SK-N-SH treated with all-trans-retinoic acid at 6 μM for 48 hours (cell line): ENCODE results near the gene TENT4B.

Experiments used
- ATAC-seq: fragments of 200-7000 bp; cut with Tn5 transposase; 3 replicates; pipeline ENCODE4 v1.9.1; 2020; ENCODE audit warnings: mild to moderate bottlenecking, moderate library complexity
- BACH2 ChIP-seq: fragments of 250-450 bp; sonication (Bioruptor Pico); IDR thresholded peaks from 2 replicates; pipeline ENCODE4 v1.9.0; 2021; ENCODE audit warnings: mild to moderate bottlenecking, borderline replicate concordance
- CREB5 ChIP-seq: fragments of 250-450 bp; sonication (Bioruptor Pico); IDR thresholded peaks from 2 replicates; pipeline ENCODE4 v1.5.1; 2020; ENCODE audit warnings: low read depth, mild to moderate bottlenecking, moderate library complexity
- CSRNP3 ChIP-seq: fragments of 250-450 bp; sonication (Bioruptor Pico); IDR thresholded peaks from 2 replicates; pipeline ENCODE4 v1.5.1; 2021; ENCODE audit warnings: mild to moderate bottlenecking, moderate library complexity
- ESRRG ChIP-seq: fragments of 250-450 bp; sonication (Bioruptor Pico); IDR thresholded peaks from 2 replicates; pipeline ENCODE4 v1.6.1; 2021; ENCODE audit warnings: mild to moderate bottlenecking
- ISL1 ChIP-seq: fragments of 250-450 bp; sonication (Bioruptor Pico); IDR thresholded peaks from 2 replicates; pipeline ENCODE4 v2.1.2; 2022; ENCODE audit warnings: mild to moderate bottlenecking, moderate library complexity
- PATZ1 ChIP-seq: fragments of 250-450 bp; sonication (Bioruptor Pico); IDR thresholded peaks from 2 replicates; pipeline ENCODE4 v1.8.0; 2020; ENCODE audit warnings: mild to moderate bottlenecking, moderate library complexity, borderline replicate concordance
- PPARA ChIP-seq: fragments of 250-450 bp; sonication (Bioruptor Pico); IDR thresholded peaks from 2 replicates; pipeline ENCODE4 v1.5.0; 2020; ENCODE audit warnings: mild to moderate bottlenecking, borderline replicate concordance
- RARB ChIP-seq: fragments of 250-450 bp; sonication (Bioruptor Pico); IDR thresholded peaks from 2 replicates; pipeline ENCODE4 v1.8.0; 2021; ENCODE audit warnings: mild to moderate bottlenecking, moderate library complexity
- SNAI2 ChIP-seq: fragments of 250-450 bp; sonication (Bioruptor Pico); IDR thresholded peaks from 2 replicates; pipeline ENCODE4 v1.5.0; 2020; ENCODE audit warnings: mild to moderate bottlenecking, moderate library complexity
- TCF4 ChIP-seq: fragments of 250-450 bp; sonication (Bioruptor Pico); IDR thresholded peaks from 2 replicates; pipeline ENCODE4 v1.8.0; 2021; ENCODE audit warnings: mild to moderate bottlenecking, moderate library complexity, borderline replicate concordance
- TOX ChIP-seq: fragments of 250-450 bp; sonication (Bioruptor Pico); IDR thresholded peaks from 2 replicates; pipeline ENCODE4 v1.8.0; 2021; ENCODE audit warnings: mild to moderate bottlenecking, moderate library complexity, borderline replicate concordance
- TSHZ2 ChIP-seq: fragments of 250-450 bp; sonication (Bioruptor Pico); IDR thresholded peaks from 2 replicates; pipeline ENCODE4 v1.5.0; 2020; ENCODE audit warnings: mild to moderate bottlenecking, moderate library complexity
- ZC3H10 ChIP-seq: fragments of 250-450 bp; sonication (Bioruptor Pico); IDR thresholded peaks from 2 replicates; pipeline ENCODE4 v1.5.1; 2021; ENCODE audit warnings: mild to moderate bottlenecking, moderate library complexity
- ZFP3 ChIP-seq: fragments of 250-450 bp; sonication (Bioruptor Pico); IDR thresholded peaks from 2 replicates; pipeline ENCODE4 v1.5.0; 2020; ENCODE audit warnings: mild to moderate bottlenecking, moderate library complexity
- ZFP30 ChIP-seq: fragments of 450-650 bp; formaldehyde crosslinking; IDR thresholded peaks from 2 replicates; pipeline ENCODE4 v1.5.0; 2022; ENCODE audit warnings: mild to moderate bottlenecking, moderate library complexity
- ZNF565 ChIP-seq: fragments of 450-650 bp; formaldehyde crosslinking; conservative IDR thresholded peaks from 2 replicates; pipeline ENCODE4 v1.5.0; 2020; ENCODE audit warnings: low read depth, mild to moderate bottlenecking, moderate library complexity
- ZNF70 ChIP-seq: fragments of 450-650 bp; formaldehyde crosslinking; IDR thresholded peaks from 2 replicates; pipeline ENCODE4 v1.5.0; 2020; ENCODE audit warnings: mild to moderate bottlenecking, moderate library complexity

The TENT4B gene

GRCh38 chr16:50182441-50182840 lies 29.3 kb downstream of the TENT4B start:
- ATAC-seq = no peak
- TF ChIP-seq ZNF565 = no peak
- no peak for TF ChIP-seq CSRNP3 (CRISPR knock-in tag)
- no peak for TF ChIP-seq ZFP3 (CRISPR knock-in tag)
- no peak for TF ChIP-seq ESRRG (CRISPR knock-in tag)
- no peak for TF ChIP-seq ZC3H10 (CRISPR knock-in tag)
- no peak for TF ChIP-seq TCF4 (CRISPR knock-in tag)
- no peak for TF ChIP-seq RARB (CRISPR knock-in tag)
- TF ChIP-seq, all 23 proteins: peak for 0

- no peak for ATAC-seq
- TF ChIP-seq PATZ1 (CRISPR knock-in tag) (no peak), ISL1 (CRISPR knock-in tag) (0 out of 2 replicates have a peak, but pooled peaks have one; percentile 9)
Observed at GRCh38 chr16:50183316-50183715, 30.2 kb downstream of the TENT4B start.

- ATAC-seq = peak; percentile 85
- TF ChIP-seq ZFP3 (CRISPR knock-in tag) (no peak), ISL1 (CRISPR knock-in tag) (peak; percentile 75), PPARA (CRISPR knock-in tag) (no peak)
Observed at GRCh38 chr16:50185005-50185505, 31.9 kb downstream of the TENT4B start.

- no peak for TF ChIP-seq TOX (CRISPR knock-in tag)
- no peak for TF ChIP-seq CREB5 (CRISPR knock-in tag)
- TF ChIP-seq RARB (CRISPR knock-in tag) = no peak
- no peak for TF ChIP-seq TSHZ2 (CRISPR knock-in tag)
- TF ChIP-seq SNAI2 (CRISPR knock-in tag) = no peak
- no peak for TF ChIP-seq ZNF70 (CRISPR knock-in tag)
- no peak for TF ChIP-seq ZFP30 (CRISPR knock-in tag)
- TF ChIP-seq BACH2 (CRISPR knock-in tag) = no peak
Observed at GRCh38 chr16:50188619-50189136, 35.6 kb downstream of the TENT4B start.

GRCh38 chr16:50190292-50190691 lies 37.2 kb downstream of the TENT4B start:
- ATAC-seq = no peak
- TF ChIP-seq TCF4 (CRISPR knock-in tag) = no peak
- no peak for TF ChIP-seq BACH2 (CRISPR knock-in tag)
- no peak for TF ChIP-seq CSRNP3 (CRISPR knock-in tag)
- no peak for TF ChIP-seq TSHZ2 (CRISPR knock-in tag)
- no peak for TF ChIP-seq CREB5 (CRISPR knock-in tag)
- no peak for TF ChIP-seq TOX (CRISPR knock-in tag)
- TF ChIP-seq ESRRG (CRISPR knock-in tag) = no peak
- TF ChIP-seq ISL1 (CRISPR knock-in tag) = no peak
- TF ChIP-seq RARB (CRISPR knock-in tag) = no peak

More at GRCh38 chr16:50188619-50189136, 35.6 kb downstream of the TENT4B start:
- ATAC-seq = 0 out of 3 replicates have a peak, but pooled peaks have one; percentile 17
